ENCODE results near the gene NDC1.
"Not testable (repeated sequence)": the region's sequence is repeated elsewhere in the genome, so short reads cannot be mapped to it uniquely, and the experiment has no call there.

NDC1 gene

GRCh38 chr1:53822931-53823330 lies 15.2 kb downstream of the NDC1 start:
- no peak for DNase-seq

GRCh38 chr1:53821380-53821779 lies 16.7 kb downstream of the NDC1 start:
- no peak for DNase-seq

DNA sequence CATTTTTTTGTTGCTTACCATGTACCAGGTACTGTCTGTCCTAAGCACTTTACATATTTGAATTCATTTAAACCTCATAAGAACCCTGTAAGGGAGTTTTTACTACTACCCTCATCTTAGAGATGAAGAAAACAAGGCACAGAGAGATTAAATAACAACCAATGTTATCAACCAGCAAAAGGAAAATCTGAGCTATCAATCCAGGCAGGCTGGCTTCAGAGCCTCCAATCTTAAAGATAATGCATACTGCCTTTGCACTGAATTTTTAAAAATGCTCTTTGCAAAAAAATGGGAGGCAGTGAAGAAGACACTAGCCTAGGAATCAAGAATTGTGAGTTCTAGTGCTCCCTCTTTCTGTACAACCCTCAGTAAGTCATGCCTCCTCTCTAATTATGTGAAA lies 18.7 kb downstream of the NDC1 start:
- DNase-seq, result no peak

DNA sequence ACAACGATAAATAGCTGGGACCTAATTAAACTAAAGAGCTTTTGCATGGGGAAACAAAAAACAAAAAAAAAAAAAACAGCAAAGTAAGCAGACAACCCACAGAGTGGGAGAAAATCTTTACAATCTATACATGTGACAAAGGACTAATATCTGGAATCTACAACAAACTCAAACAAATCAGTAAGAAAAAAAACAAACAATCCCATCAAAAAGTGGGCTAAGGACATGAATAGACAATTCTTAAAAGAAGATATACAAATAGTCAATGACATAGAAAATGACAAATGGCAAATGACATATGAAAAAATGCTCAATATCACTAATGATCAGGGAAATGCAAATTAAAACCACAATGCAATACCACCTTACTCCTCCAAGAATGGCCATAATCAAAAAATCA lies 21.5 kb downstream of the NDC1 start:
- not testable (repeated sequence) for DNase-seq

DNA sequence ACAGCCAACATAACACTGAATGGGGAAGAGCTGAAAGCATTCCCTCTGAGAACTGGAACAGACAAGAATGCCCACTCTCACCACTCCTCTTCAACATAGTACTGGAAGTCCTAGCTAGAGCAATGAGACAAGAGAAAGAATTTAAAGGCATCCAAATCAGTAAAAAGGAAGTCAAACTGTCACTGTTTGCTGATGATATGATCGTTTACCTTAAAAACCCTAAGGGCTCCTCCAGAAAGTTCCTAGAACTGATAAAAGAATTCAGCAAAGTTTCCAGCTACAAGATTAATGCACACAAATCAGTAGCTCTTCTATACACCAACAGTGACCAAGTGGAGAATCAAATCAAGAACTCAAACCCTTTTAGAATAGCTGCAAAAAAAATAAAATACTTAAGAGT lies 22.6 kb downstream of the NDC1 start:
- not testable (repeated sequence) for DNase-seq

DNA sequence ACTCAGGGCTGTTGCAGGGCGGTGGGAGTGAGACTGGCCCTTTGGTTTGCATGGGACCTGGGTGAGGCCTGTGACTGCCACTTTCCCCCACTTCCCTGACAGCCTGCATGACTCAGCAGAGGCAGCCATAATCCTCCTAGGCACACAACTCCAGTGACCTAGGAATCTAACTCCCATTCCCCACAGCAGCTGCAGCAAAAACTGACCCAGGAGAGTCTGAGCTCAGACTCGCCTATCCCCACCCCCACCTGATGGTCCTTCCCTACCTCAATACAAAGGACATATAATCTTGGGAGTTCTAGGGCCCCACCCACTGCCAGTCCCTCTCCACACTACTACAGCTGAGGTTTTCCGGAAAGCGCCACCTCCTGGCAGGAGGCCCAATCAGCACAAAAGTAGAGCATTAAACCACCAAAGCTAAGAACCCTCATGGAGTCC lies 26.7 kb downstream of the NDC1 start:
- no peak for DNase-seq

DNA sequence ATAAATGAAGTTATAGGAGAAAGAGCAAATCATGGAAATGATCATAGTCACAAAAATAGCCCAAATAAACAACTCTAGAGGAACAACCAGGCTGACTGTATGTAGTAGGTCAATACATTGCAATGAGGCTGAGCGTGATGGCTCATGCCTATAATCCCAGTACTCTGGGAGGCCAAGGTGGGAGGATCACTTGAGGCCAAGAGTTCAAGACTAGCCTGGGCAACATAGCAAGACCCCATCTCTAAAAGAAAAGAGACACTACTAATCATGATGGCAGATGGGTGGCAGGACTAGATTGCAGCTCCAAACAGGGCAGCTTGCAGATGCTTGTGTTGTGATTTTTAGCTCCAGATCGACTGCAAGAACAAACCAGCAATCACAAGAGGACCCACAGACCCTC lies 27.6 kb downstream of the NDC1 start:
- no peak for DNase-seq

GRCh38 chr1:53810007-53810406 lies 28.1 kb downstream of the NDC1 start:
- no peak for DNase-seq

DNA sequence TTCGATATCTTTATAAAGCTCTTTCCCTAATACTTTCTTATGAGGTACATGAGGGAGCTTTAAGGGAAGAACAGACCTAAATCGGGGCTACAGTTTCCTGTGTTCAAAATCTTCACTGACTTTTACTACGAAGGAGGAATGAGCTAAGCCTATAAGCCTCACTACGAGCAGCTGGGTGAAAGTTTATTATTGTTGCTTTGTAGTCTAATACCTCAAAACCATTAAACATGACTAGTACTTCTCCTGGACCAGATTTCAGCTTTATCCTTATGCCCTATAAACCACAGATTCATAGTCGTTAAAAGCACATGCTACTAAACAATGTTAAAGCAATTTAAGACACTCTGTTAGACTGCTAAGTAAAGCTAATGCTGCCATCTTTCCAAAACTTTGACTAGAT lies 30.2 kb downstream of the NDC1 start:
- no peak for DNase-seq

GRCh38 chr1:53804791-53805505 lies 33.1 kb downstream of the NDC1 start:
- DNase-seq, result no peak

DNA sequence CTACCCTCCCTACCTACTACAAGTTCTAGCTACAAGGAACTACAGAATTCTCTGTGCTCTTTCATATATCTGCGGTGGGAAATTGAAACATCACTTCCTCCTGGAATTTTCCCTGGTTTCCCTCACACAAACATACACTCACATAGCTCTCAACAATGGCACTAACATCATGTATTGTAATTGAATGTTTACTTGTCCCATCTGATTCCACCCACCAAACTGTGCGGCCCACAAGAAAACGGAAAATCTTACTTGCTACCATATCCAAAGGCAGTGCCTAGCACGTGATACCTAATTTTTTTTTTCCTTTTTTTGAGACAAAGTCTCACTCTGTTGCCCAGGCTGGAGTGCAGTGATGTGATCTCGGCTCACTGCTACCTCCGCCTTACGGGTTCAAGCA lies 33.9 kb downstream of the NDC1 start:
- DNase-seq, result no peak

- no peak for DNase-seq
Measured at GRCh38 chr1:53800621-53801020, 37.5 kb downstream of the NDC1 start.

GRCh38 chr1:53799141-53799540 lies 39.0 kb downstream of the NDC1 start:
- no peak for DNase-seq

GRCh38 chr1:53792806-53793205 lies 45.3 kb downstream of the NDC1 start:
- no peak for DNase-seq

DNA sequence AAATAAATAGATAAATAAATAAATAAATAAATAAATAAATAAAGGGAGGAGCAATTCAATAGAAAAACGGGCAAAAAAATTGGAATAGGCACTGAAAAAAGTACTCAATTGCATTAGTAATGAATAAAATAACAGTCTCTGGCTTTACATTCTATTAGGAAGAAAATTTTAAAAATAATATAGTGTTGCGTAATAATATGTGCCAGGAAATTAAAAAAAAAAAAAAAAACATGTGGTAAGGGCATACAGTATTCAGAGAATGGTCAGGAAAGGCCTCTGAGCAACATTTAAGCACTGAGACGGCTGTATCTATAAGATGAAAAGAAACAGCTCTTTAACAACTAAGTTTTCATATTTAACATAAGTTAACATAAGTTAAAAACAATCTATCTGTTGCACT lies 50.4 kb downstream of the NDC1 start:
- no peak for DNase-seq

DNA sequence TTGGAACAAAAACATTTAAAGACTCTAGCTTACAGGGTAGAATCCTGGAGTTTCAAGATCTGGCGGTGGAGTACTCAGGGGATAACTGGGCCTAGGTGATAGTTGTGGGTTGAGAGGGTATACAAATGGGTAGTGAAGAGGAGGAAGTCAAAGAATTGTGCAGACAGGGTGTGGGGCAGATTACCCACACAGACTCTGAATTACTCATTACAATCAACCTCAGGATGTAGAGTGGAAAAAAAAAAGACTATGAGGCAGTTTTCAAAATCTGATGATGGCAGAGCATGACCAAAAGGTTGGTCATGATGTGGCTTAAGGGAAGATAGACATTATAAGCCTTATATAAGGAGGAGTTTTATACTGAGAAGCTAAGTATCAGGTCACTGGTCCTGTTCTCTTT lies 55.0 kb downstream of the NDC1 start:
- DNase-seq, result no peak

- DNase-seq, result no peak
Measured at GRCh38 chr1:53781654-53782053, 56.4 kb downstream of the NDC1 start.

DNA sequence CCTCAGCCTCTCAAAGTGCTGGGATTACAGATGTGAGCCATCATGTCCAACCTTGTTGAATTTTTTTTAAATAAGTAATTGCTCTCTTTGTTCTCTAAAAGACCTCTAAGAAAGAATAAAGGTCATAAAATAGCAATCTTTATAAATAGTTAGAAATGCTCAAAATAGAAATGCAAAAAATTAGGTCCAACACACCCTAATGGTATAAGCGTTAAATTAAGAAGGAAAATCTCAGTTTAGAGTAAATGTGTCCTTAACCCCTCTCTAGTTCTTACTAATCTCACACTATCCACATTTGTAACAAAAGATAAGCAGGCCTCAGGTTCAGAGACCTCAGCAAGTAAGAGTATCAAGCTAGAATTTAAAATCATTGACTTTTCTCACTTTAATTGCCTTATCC lies 60.8 kb downstream of the NDC1 start:
- DNase-seq, result no peak

GRCh38 chr1:53771648-53772047 lies 66.4 kb downstream of the NDC1 start:
- no peak for DNase-seq

- DNase-seq, result no peak
Measured at GRCh38 chr1:53769780-53770179, 68.3 kb downstream of the NDC1 start.

DNA sequence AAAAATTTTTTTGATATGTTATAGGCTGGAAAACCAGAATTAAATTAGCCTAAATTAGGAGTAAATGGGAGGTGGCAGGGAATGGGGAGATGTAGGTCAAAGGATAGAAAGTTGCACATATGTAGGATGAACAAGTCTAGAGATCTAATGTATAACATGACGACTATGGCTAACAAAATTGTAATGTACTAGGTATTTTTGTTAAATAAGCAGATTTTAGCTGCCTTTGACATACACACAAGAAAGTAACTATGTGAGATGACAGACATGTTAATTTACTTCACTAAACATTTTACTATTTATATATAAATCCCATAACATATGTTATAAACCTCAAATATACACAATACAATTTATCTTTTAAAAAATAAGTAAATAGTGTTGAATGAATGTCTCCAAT lies 68.9 kb downstream of the NDC1 start:
- DNase-seq, result no peak

- no peak for DNase-seq
Measured at GRCh38 chr1:53766831-53767405, 71.2 kb downstream of the NDC1 start.

DNA sequence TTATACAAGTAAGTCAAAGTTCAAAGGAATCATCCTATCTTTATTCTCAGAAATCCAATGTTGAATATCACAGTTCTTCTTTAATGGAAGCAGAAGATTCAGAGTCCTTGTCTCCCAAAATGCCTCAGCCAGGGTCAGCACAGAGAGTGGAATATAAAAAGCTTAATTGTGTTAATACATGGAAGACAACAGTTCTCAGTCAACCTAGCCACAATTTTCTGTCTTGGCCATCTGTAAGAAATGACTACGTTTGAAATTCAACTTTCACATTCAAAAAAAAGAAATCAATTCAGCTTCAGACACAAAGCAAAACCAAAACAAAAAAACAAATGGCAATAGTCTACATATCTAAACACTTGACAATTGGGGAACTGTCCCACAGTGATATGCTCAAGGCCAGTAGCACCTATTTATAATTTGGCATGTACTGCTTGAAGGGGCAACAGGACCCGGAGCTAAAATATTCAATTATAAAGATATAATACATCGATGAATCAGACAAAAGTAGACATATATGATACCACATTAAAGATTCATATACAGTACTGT lies 71.8 kb downstream of the NDC1 start:
- no peak for DNase-seq

DNA sequence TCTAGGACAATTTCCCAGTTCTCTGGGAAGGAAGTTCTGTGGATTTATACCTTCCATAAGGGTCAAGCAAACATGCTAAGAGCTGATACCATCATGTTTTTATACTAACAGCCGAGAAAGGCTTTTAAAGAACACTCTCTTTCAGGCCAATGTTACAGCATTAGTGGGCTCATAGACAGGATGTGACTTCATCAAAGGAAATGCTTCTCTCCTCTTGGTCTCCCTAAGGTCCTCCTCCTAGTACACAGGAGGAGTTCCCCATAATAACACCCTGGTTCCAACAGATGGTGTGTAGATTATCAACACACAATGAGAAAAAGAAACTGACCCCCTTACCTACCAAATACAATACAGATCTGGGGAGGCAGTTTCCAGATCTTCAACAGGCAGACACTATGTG lies 72.4 kb downstream of the NDC1 start:
- DNase-seq, result no peak

GRCh38 chr1:53763911-53764310 lies 74.2 kb downstream of the NDC1 start:
- no peak for DNase-seq
